Measurements from ENCODE around the gene PPIP5K2. TPM values are rescaled to one million over a fixed set of nuclear protein-coding genes. Genes with fewer than 3 reads are reported as not detected.

Gene PPIP5K2
- total and polyA plus RNA-seq, 2 of the 8 experiments (the other 6 are each of a cell fraction or from before 2014, with no cell fraction given) = 14.8 to 46.6 TPM

DNA sequence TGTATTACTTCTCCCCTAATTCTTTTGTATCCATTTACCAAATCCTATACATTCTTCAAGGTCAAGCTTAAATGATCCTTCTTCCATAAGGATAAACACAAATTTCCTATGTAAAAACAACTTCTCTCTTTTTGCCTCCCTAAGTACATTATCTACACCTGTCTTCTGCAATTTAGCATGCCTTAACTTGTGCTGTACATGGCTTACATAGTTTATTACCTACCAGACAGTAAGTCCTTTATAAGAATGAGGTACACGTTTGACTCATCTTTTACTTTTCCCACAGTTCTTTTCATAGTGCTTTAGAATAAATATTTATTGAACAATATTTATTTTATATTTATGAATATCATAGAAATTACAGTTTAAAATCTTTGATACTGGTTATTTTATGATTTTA, 33.6 kb upstream of the PPIP5K2 start:
- no peak overlapping the region for H2BK15ac ChIP-seq (ENCODE audit: low read length)
- H2BK5ac ChIP-seq (ENCODE audit: low read depth, low read length) = no peak overlapping the region
- H3K4me2 ChIP-seq (ENCODE audit: insufficient read depth in 1 of 2, low read depth in 2 of 2, low read length in 2 of 2) = no peak overlapping the region
- ChIA-PET CTCF (ENCODE audit: partially characterized antibody) (interaction anchor here (1.4 kb wide), 1 partner anchor 11 kb away, joined by 3 read pairs; no protein-coding TSS in a partner anchor), POLR2A (ENCODE audit: partially characterized antibody) (no interaction called here)
- no peak overlapping the region for H2BK120ac ChIP-seq (replicated peaks; ENCODE audit: low read depth, low read length)
- H3K4me1 ChIP-seq (replicated peaks in 1 of 4; ENCODE audit: control insufficient read depth in 3 of 4, insufficient read depth in 4 of 4, low read length in 3 of 4) = no peaks in the 10 kb centered on the region
- no peaks in the 10 kb centered on the region for H3K79me2 ChIP-seq (ENCODE audit: control insufficient read depth in 1 of 2, insufficient read depth in 2 of 2, low read length in 2 of 2)
- H3K14ac ChIP-seq (ENCODE audit: insufficient read length) = no peak overlapping the region
- no peak overlapping the region for H3K9ac ChIP-seq (replicated peaks in 1 of 4; ENCODE audit: extremely low read depth in 1 of 4, low read depth in 3 of 4, low read length in 3 of 4)
- H3K36me3 ChIP-seq (ENCODE audit: control insufficient read depth in 2 of 4, insufficient read depth in 4 of 4, low read length in 3 of 4) = peaks cover 0 to 12% (median 5%) of the 10 kb centered on the region in 4 experiments; a peak in 3 of 8 replicates
- H3K27me3 ChIP-seq (replicated peaks in 1 of 4; ENCODE audit: control insufficient read depth in 3 of 4, extremely low read depth in 1 of 4, insufficient read depth in 3 of 4, low read length in 3 of 4) = no peaks in the 10 kb centered on the region
- H3K23ac ChIP-seq (ENCODE audit: insufficient read length) = no peak overlapping the region
- H3K4me3 ChIP-seq (ENCODE audit: extremely low read depth in 1 of 4, insufficient read depth in 2 of 4, low read depth in 3 of 4, low read length in 4 of 4) = no peak overlapping the region
- H2AK5ac ChIP-seq (ENCODE audit: low read depth, low read length) = no peak overlapping the region
- H2AFZ ChIP-seq (ENCODE audit: low read length) = no peak overlapping the region
- H3K79me1 ChIP-seq (ENCODE audit: low read depth, low read length) = no peaks in the 10 kb centered on the region
- H3K23me2 ChIP-seq (ENCODE audit: low read depth, low read length) = no peaks in the 10 kb centered on the region
- peaks cover 2 to 11% of the 10 kb centered on the region in 2 experiments; a peak in 1 of 4 replicates for H3K9me3 ChIP-seq (ENCODE audit: insufficient read depth in 2 of 2, low read depth in 1 of 2, low read length in 1 of 2)
- no peak overlapping the region for H3K56ac ChIP-seq (replicated peaks; ENCODE audit: insufficient read length, low read depth, low read length)
- H3K27ac ChIP-seq (ENCODE audit: low read depth, low read length) = no peak overlapping the region
- H4K20me1 ChIP-seq (replicated peaks in 1 of 2; ENCODE audit: control insufficient read depth in 1 of 2, insufficient read depth in 2 of 2, low read length in 2 of 2) = no peaks in the 10 kb centered on the region
- 94% methylated on average over 1 of the region's 1 CpG; no CpG with 5 or more reads in 1 of the 2 experiments for WGBS, 2 experiments (ENCODE audit: extremely low coverage in 1 of 2, insufficient coverage in 1 of 2, insufficient read length in 1 of 2, insufficient replicate concordance in 2 of 2, low coverage in 1 of 2, low lambda C conversion rate in 2 of 2, missing lambda C conversion rate in 1 of 2)
- no peak overlapping the region for H4K91ac ChIP-seq (replicated peaks; ENCODE audit: insufficient read length, low read length)
- H2BK20ac ChIP-seq (ENCODE audit: low read length) = no peak overlapping the region
- FAIRE-seq (no peak), DNase-seq (ENCODE audit: low read depth in 1 of 2, low spot score in 2 of 2) (no peak)
- no peak overlapping the region for H4K8ac ChIP-seq (ENCODE audit: extremely low read depth, insufficient read depth, low read length)
- no peak overlapping the region for H3K18ac ChIP-seq (ENCODE audit: extremely low read depth, low read length)
- H3K4ac ChIP-seq (replicated peaks; ENCODE audit: insufficient read length, low read depth, low read length) = no peak overlapping the region
- H4K5ac ChIP-seq (ENCODE audit: insufficient read length, low read depth, low read length) = no peak overlapping the region
- no peak overlapping the region for H2BK12ac ChIP-seq (ENCODE audit: low read depth, low read length)
- no peak for TF ChIP-seq NRF1 (IDR thresholded peaks at IDR 0.05; ENCODE audit: low read depth, low read length)
- no peak for TF ChIP-seq RBBP5 (IDR thresholded peaks at IDR 0.05; ENCODE audit: borderline replicate concordance, low read depth, low read length)
- TF ChIP-seq, protein P1, sequence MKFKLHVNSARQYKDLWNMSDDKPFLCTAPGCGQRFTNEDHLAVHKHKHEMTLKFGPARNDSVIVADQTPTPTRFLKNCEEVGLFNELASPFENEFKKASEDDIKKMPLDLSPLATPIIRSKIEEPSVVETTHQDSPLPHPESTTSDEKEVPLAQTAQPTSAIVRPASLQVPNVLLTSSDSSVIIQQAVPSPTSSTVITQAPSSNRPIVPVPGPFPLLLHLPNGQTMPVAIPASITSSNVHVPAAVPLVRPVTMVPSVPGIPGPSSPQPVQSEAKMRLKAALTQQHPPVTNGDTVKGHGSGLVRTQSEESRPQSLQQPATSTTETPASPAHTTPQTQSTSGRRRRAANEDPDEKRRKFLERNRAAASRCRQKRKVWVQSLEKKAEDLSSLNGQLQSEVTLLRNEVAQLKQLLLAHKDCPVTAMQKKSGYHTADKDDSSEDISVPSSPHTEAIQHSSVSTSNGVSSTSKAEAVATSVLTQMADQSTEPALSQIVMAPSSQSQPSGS (IDR thresholded peaks at IDR 0.05; ENCODE audit: low read length) = no peak
- TF ChIP-seq KDM1A (IDR thresholded peaks at IDR 0.05; ENCODE audit: borderline replicate concordance, low read length) = no peak
- no peak for TF ChIP-seq ZNF274 (IDR thresholded peaks at IDR 0.05; ENCODE audit: borderline replicate concordance, extremely low read depth, low read length)
- no peak for TF ChIP-seq CHD2 (IDR thresholded peaks at IDR 0.05; ENCODE audit: low read length)
- TF ChIP-seq CBX8 (IDR thresholded peaks at IDR 0.05; ENCODE audit: borderline replicate concordance, low read depth, low read length) = no peak
- TF ChIP-seq CEBPB (IDR thresholded peaks at IDR 0.05; ENCODE audit: low read depth, low read length) = no peak
- TF ChIP-seq, protein P2, sequence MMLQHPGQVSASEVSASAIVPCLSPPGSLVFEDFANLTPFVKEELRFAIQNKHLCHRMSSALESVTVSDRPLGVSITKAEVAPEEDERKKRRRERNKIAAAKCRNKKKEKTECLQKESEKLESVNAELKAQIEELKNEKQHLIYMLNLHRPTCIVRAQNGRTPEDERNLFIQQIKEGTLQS (IDR thresholded peaks at IDR 0.05; ENCODE audit: insufficient read depth, low read depth, low read length) = no peak
- no peak for TF ChIP-seq ASH2L (IDR thresholded peaks at IDR 0.05; ENCODE audit: low read length)
- TF ChIP-seq BRCA1 (IDR thresholded peaks at IDR 0.05; ENCODE audit: low read depth, low read length) = no peak
- TF ChIP-seq, protein P3, sequence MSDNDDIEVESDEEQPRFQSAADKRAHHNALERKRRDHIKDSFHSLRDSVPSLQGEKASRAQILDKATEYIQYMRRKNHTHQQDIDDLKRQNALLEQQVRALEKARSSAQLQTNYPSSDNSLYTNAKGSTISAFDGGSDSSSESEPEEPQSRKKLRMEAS (IDR thresholded peaks at IDR 0.05) = no peak
- no peak for TF ChIP-seq GTF2F1 (IDR thresholded peaks at IDR 0.05; ENCODE audit: borderline replicate concordance, low read depth, low read length)

Data from H1 (cell line).